Amniotic stem cell (primary cell): ENCODE data around the gene OXTR.

Experiments used
- DNase-seq: peaks from one replicate; lab custom pipeline; 2025; lab: John Stamatoyannopoulos, UW

The OXTR gene

DNA sequence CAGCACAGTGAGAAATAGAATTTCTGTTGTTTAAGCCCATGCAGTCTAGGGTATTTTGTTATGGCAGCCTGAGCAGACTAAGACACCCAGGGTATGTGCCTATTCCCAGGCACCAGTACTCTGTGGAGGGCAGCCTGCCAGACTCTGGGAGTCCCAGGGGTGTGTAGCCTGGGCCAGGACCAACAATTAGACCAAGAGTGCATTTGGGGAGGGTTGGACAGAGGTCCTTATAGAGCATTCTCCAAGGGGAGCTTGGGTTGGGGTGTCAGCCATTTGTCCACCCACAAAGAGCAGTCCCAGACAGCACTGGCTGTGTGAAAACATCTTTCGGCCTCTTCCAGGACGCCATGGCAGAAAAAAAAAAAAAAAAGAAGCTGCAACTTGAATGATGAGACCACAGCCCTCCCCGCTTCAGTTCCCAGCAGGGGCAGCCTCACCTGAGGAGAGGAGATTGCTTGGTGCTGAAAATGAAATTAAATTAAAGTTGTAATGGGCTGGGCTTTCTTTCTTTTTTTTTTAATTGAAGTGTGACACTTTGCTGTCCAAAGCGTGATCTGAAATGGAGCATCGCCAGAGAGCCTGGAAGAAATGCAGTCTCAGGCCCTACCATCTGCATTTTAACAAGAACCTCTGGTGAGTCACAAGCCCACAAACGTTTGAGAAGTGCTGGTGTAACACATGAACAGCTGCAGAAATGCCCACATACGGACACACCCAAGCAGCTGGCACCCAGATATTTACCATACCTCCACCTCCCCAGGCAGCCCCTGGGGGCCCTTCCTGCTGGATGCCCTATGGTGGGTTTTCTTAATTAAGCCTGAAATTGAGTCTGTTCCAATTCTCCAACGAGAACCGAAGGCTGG, 57.1 kb downstream of the OXTR start:
- DNase-seq: no peak

DNA sequence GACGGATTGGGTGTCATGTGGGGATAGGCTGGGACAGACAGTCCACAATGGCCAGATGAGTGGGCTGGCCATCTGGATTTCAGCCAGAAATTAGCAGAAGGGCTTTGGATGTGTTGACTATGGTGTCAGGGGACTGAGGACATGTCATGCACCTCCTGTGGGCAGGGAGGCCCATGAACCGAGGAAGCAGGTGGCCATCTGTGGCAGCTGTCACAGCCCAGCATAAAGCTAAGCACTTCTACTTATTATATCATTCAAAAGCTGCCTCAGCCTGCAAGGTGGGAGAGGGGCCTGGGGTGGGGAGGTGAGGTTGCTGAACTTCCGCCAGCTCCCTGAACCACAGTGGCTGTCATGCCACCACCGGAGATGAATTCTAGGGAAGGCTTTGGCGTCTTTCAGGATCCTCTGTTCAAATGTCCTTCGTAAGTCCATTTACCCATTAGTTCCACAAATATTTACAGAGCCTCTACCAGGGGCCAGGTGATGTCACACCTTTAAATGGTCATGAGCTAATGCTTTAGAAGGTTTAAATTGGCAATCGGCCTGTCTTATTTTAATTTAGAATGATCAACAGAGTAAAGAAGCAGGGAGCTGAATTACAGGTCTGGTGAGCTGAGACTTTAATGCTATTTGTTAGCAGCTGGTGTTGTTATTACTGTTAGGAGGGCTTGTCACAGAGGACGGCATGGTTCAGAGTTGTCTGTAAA, 59.5 kb downstream of the OXTR start:
- no peak for DNase-seq

DNA sequence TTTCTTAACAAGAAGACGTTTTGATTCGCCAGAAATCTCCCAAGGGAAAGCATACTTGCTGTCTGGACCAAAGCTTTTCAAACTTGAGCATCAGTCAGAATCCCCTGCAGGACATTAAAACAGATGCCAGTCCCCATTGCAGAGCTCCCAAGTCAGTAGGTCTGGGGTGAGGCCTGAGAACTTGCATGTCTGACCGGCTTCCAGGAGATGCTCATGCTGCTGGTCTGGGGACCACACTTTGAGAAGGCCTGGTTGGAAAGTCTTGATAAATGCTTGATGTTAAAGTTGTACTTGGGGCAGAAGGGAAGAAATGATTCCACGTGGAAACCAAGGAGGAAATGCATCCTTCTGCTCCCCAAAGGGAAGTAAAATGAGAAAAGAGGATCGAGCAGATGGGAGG, 60.1 kb downstream of the OXTR start:
- DNase-seq: no peak

DNA sequence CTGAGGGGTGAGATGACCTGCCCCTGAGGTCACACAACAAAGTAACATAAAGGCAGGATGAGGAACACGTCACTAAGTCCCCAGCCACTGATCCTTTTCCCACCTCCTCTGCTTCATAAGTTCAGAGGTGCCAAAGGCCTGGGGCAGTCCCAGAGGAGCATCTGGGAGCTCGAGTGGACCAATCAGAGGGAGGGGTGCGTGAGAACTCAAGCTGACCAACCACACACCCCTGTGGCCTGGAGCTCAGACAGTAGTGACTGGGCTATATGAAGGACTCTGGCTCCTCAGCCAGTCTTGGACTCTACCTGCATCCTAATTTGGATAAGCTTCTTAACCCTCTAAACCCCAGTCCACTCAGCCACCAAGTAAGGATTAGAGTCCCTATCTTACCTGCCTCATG, 63.8 kb downstream of the OXTR start:
- no peak for DNase-seq

DNA sequence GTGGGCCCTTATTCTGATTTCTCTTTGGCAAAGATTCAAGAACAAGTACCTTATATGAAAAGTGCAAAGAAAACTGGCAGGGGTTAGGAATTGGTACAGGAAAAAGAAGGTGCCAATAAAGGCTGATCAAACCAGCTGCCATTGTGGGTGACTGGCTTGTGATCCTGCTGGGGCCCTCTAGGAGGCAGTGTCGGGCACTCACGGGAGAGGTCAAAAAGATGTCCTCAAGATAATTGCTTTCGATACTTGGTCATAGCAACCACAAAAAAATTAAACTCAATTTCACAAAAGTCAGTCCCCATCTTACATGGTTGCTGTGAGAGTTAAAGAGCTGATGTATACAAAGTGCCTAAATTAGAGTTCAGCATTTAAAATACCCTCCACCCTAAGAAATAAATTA, 66.9 kb downstream of the OXTR start:
- no peak for DNase-seq
